ENCODE results near the gene SCLY.

SCLY gene, protein sequence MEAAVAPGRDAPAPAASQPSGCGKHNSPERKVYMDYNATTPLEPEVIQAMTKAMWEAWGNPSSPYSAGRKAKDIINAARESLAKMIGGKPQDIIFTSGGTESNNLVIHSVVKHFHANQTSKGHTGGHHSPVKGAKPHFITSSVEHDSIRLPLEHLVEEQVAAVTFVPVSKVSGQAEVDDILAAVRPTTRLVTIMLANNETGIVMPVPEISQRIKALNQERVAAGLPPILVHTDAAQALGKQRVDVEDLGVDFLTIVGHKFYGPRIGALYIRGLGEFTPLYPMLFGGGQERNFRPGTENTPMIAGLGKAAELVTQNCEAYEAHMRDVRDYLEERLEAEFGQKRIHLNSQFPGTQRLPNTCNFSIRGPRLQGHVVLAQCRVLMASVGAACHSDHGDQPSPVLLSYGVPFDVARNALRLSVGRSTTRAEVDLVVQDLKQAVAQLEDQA

DNA sequence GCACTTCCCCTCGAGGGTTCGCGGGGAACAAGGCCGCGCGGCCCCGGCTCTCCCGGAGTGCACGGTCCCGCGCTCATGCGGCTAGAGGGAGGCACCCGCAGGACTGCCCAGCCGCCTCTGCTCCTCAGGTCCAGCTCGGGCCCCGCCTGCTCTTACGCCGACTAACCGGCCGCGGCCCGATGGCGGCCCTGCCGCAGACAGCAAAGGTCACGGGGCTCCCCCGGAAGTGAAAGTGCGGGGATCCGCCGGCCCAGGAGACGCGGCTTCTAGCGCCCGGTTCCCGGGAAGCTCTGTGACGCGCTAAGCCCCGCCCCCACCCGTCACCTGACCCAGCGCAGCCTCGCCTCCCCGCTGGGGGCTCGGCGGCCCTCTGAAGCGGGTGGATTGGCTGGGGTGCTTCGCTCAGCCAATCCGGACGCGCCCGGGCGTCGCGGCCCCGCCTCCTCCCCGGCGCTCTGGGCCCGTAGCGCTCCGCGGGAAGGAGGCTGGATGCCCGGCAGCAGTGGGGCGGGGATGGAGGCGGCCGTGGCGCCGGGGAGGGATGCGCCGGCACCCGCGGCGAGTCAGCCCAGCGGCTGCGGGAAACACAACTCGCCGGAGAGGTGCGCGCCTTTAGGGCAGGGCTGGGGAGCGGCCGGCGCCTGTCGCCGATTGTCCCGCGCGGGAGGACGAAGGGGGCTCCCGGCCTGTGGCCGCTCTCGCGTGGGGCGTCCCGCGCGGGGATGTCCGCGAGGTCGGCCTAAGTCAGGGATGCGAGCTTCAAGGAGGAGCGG, at the start of gene SCLY:
TSS of gene SCLY (plus strand) at position 460 of the 773 bp plus-strand sequence. CDS start at position 514, 54 bp downstream.
- peaks cover 17% of the 10 kb centered on the region for H3K4me1 Mint-ChIP-seq
- H3K27me3 Mint-ChIP-seq: peaks cover 2% of the 10 kb centered on the region
- ATAC-seq (ENCODE audit: low read depth) (peak; percentile 95), DNase-seq (ENCODE audit: low spot score in 2 of 2) (peak; percentile 83 to 89)
- H3K27ac Mint-ChIP-seq: peak within 1 kb of the TSS; percentile 93
- H3K4me3 Mint-ChIP-seq: peak within 1 kb of the TSS; percentile 83
- peaks cover 2% of the 10 kb centered on the region for H3K9me3 Mint-ChIP-seq
- H3K36me3 Mint-ChIP-seq: peaks cover 7% of the 10 kb centered on the region

DNA sequence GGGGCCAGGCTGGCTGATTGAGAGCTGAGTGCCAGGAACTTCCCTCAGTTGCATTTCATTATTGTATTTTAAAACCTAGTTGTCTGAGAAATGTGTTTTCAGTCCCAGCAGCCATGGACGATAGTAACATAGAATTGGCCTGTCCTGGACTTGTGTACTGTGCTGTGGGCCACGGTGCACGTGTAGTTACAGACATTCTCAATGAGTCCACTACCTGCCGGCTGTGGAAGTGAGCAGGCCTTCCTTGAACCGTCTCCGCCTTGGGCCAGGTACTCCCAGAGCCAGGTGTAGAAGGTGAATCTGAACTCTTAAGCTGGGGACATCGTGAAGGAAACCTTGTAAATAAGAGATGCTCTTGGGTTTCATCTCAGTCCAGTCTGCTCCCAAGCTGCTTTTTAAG, 47.0 kb upstream of the SCLY start:
- no peak overlapping the region for H3K4me3 Mint-ChIP-seq
- ATAC-seq (ENCODE audit: low read depth): no peak
- H3K4me1 Mint-ChIP-seq: peaks cover 4% of the 10 kb centered on the region
- DNase-seq (ENCODE audit: low spot score in 2 of 2): no peak
- no peak overlapping the region for H3K27ac Mint-ChIP-seq
- H3K27me3 Mint-ChIP-seq: no peaks in the 10 kb centered on the region
- peaks cover 34% of the 10 kb centered on the region for H3K36me3 Mint-ChIP-seq
- H3K9me3 Mint-ChIP-seq: no peaks in the 10 kb centered on the region

DNA sequence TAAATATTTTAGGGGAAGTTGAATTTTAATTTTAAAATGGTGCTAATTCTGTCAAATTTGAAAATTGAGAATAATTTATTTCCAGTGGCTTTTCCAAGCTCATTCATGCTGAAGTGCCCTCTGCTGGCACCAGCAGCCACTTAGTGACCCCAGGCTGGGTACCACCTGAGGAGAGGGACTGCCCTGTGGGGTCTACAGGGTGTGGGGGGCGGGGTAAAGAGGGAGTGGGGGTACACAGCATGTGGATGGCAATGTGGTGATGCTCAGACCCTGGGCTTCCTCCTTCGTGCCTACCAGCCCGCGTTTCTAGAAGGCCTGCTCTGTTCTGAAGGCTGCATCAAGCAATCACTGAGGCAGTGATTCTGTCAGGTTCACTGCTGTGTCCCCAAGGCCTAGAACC, 45.1 kb upstream of the SCLY start:
- H3K27me3 Mint-ChIP-seq: no peaks in the 10 kb centered on the region
- peaks cover 2% of the 10 kb centered on the region for H3K4me1 Mint-ChIP-seq
- no peak overlapping the region for H3K4me3 Mint-ChIP-seq
- DNase-seq (ENCODE audit: low spot score in 2 of 2) (no peak), ATAC-seq (ENCODE audit: low read depth) (no peak)
- H3K27ac Mint-ChIP-seq: no peak overlapping the region
- H3K9me3 Mint-ChIP-seq: no peaks in the 10 kb centered on the region
- peaks cover 33% of the 10 kb centered on the region for H3K36me3 Mint-ChIP-seq

DNA sequence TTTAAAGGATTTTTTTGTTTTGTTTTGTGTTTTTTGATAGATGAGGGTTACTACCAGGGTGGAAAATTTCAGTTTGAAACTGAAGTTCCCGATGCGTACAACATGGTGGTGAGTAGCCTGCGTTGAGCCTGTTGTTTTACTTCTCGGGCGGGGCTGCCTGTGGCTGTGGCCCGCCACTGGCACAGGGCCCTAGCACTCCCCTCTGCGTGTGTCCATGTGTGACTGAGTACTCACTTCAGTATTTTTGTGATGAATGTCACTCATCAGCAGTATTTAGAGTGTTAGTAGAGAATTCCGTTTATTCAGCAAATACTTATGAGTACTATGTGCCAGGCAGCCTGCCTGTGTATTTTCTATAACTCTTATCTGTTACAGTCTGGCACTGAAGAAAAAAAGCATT, 44.3 kb upstream of the SCLY start:
- Mint-ChIP-seq H3K9me3 (no peaks in the 10 kb centered on the region), H3K27ac (no peak overlapping the region), H3K36me3 (peaks cover 32% of the 10 kb centered on the region), H3K4me3 (no peak overlapping the region), H3K4me1 (peaks cover 2% of the 10 kb centered on the region), H3K27me3 (no peaks in the 10 kb centered on the region)
- peak; percentile 45 for ATAC-seq (ENCODE audit: low read depth)
- no peak for DNase-seq (ENCODE audit: low spot score in 2 of 2)

DNA sequence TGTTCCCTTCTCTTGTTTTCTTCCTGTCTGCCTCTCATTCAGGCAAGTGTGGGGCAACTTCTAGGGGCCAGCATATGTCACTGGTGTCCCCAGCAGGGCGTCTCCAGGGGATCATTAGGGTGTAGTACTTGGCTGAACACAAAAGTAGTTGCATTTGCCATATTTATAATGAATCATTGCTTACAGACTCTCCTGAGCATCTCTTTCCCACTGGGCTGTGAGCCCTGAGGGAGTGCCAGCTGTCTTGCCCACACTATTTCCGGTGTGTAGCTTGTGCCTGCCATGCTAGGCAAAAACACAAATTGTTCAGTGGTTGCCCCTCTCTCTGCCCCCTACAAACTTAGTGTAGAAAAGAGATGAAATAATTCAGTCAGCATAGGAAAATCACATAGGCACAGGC, 40.8 kb upstream of the SCLY start:
- Mint-ChIP-seq H3K27ac (no peak overlapping the region), H3K9me3 (no peaks in the 10 kb centered on the region), H3K36me3 (peaks cover 23% of the 10 kb centered on the region), H3K4me1 (no peaks in the 10 kb centered on the region), H3K27me3 (no peaks in the 10 kb centered on the region), H3K4me3 (no peak overlapping the region)
- DNase-seq (ENCODE audit: low spot score in 2 of 2) (no peak), ATAC-seq (ENCODE audit: low read depth) (no peak)

DNA sequence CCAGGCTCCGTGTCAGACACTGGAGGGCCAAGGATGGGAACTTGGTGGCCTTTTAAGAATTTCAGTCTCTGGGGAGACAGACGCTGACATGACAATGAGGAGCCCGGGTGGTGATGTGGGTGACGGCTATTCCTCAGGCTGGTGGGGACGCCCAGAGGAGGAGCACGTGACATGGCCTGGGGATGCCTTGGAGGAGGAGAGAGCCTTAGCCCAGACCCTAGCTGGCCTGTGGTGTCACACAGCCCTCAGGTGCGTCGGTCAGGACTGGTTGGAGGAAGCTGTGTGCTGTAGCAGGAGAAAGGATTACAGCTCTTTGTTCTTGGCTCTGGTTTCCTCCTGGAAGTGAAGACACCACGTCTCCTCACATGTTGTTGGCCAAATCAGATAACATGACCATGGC, 40.0 kb upstream of the SCLY start:
- Mint-ChIP-seq H3K27me3 (no peaks in the 10 kb centered on the region), H3K36me3 (peaks cover 29% of the 10 kb centered on the region), H3K27ac (no peak overlapping the region), H3K4me1 (no peaks in the 10 kb centered on the region), H3K4me3 (no peak overlapping the region), H3K9me3 (no peaks in the 10 kb centered on the region)
- DNase-seq (ENCODE audit: low spot score in 2 of 2): no peak
- ATAC-seq (ENCODE audit: low read depth): no peak

DNA sequence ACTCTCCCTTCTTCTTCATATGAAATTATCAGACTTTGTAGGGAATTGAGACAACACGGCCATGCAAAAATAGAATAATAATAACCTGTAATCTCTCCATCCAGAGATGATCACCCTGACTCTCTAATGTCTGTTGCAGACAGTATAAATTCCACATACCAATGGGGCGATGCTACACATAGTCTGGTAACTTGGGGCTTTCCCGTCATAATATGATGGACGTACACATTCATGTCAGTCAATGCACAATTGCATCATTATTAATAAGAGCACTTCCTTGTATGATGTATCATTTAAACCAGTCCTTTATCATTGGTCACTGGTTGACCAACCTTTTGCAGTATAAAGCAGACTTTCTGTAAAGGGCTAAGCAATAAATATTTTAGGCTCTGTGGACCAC, 39.5 kb upstream of the SCLY start:
- peaks cover 32% of the 10 kb centered on the region for H3K36me3 Mint-ChIP-seq
- no peaks in the 10 kb centered on the region for H3K27me3 Mint-ChIP-seq
- no peaks in the 10 kb centered on the region for H3K4me1 Mint-ChIP-seq
- ATAC-seq (ENCODE audit: low read depth): no peak
- no peak for DNase-seq (ENCODE audit: low spot score in 2 of 2)
- no peak overlapping the region for H3K27ac Mint-ChIP-seq
- no peak overlapping the region for H3K4me3 Mint-ChIP-seq
- H3K9me3 Mint-ChIP-seq: no peaks in the 10 kb centered on the region

DNA sequence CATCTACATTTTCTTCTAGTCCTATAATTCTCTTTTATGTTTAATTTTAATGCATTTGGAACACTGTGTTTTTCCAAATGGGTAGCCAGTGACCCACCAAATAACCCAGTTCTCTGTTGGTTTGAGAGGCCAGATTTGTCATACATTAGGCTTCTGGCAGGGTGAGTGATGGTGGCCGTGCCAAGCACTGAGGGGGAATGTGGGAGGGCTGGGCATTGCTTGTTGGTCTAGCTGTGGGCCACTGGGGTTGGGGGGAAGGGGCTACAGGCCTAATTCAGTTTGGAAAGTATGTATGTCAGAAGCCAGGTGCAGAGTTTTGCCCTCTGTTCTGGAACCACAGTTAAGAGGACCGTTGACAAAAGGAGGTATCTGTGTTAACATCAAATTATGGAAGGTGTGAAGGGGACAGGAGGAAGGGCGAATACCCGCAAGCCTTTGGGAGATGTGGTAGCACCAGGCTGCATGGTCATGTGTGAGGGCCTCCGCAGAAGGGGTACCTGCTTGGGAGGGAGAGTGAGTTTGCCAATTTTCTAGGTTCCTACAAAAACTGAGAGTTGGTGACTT, 38.1 kb upstream of the SCLY start:
- H3K9me3 Mint-ChIP-seq: no peaks in the 10 kb centered on the region
- DNase-seq (ENCODE audit: low spot score in 2 of 2) (no peak), ATAC-seq (ENCODE audit: low read depth) (no peak)
- no peaks in the 10 kb centered on the region for H3K27me3 Mint-ChIP-seq
- no peak overlapping the region for H3K4me3 Mint-ChIP-seq
- no peaks in the 10 kb centered on the region for H3K4me1 Mint-ChIP-seq
- H3K36me3 Mint-ChIP-seq: peaks cover 31% of the 10 kb centered on the region
- no peak overlapping the region for H3K27ac Mint-ChIP-seq

DNA sequence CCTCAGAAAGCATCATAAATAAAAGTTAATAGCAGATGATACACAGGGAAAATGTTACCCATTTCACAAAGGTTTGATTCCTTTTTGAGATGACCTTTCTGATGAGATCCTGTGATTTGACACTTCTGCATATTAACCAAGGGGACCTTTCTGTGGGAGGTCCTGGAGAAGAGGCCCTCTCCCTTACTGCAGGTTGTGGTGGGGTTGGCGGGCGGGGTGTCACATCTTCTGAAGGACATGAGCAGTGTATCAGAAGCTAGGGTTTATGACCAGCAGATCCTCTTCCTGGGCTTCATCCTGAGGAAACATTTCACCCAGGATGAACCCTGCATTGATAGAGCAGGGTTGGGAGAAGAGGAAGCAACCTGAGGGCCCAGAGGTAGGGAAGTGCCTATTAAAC, 37.2 kb upstream of the SCLY start:
- Mint-ChIP-seq H3K36me3 (peaks cover 31% of the 10 kb centered on the region), H3K4me1 (no peaks in the 10 kb centered on the region), H3K27me3 (no peaks in the 10 kb centered on the region), H3K9me3 (no peaks in the 10 kb centered on the region), H3K4me3 (no peak overlapping the region), H3K27ac (no peak overlapping the region)
- DNase-seq (ENCODE audit: low spot score in 2 of 2) (no peak), ATAC-seq (ENCODE audit: low read depth) (no peak)

DNA sequence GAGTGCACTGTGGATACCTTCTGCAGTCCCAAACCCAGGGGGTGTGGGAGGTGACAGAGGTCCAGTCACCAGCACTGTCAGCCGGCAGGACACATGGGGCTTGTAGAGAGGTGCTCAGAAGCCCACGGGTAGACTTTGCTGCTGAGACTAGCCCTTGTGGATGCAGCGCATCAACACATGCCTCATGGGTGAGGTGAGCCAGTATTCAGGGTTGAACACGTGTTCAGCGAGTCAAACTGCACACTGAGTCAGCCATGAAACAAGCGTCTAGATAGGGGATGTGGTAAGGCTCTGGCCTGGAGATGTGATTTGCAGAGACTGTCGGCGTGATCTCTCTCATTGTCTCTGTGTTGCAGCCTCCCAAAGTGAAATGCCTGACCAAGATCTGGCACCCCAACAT, 35.8 kb upstream of the SCLY start:
- Mint-ChIP-seq H3K4me3 (no peak overlapping the region), H3K27me3 (no peaks in the 10 kb centered on the region), H3K4me1 (no peaks in the 10 kb centered on the region), H3K36me3 (peaks cover 25% of the 10 kb centered on the region), H3K9me3 (no peaks in the 10 kb centered on the region), H3K27ac (no peak overlapping the region)
- ATAC-seq (ENCODE audit: low read depth) (no peak), DNase-seq (ENCODE audit: low spot score in 2 of 2) (no peak)

DNA sequence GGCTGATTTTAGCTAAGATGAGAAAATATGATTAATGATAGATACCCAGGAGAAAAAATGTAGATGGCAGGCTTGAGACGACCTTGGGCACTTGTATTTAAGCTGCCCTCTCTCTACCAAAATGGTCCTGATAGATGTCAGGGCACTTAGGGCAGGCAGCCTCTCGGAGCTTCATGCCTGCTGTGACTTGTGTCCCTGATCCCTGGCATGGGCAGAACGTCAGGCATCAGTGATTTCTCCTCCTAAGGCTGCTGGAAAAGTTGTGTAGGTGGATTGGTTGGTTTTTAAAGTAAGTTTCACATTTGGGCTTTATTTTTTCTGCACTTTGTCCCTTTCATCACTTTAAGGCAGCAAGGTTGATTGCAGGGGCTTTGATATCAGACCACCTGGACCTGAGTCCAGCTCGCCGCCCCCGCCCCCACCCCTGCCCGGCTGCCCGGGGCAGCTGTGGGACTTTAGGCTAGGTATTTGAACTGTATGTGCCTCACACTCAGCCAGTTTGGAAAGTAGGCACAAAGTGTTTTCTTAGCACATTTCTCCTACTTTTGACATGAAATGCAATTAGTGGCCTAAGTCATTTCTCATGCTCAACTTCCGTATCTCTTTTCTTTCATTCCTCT, 35.0 kb upstream of the SCLY start:
- DNase-seq (ENCODE audit: low spot score in 2 of 2) (no peak), ATAC-seq (ENCODE audit: low read depth) (no peak)
- no peak overlapping the region for H3K4me3 Mint-ChIP-seq
- H3K27me3 Mint-ChIP-seq: no peaks in the 10 kb centered on the region
- no peak overlapping the region for H3K27ac Mint-ChIP-seq
- H3K36me3 Mint-ChIP-seq: peaks cover 29% of the 10 kb centered on the region
- no peaks in the 10 kb centered on the region for H3K9me3 Mint-ChIP-seq
- no peaks in the 10 kb centered on the region for H3K4me1 Mint-ChIP-seq

DNA sequence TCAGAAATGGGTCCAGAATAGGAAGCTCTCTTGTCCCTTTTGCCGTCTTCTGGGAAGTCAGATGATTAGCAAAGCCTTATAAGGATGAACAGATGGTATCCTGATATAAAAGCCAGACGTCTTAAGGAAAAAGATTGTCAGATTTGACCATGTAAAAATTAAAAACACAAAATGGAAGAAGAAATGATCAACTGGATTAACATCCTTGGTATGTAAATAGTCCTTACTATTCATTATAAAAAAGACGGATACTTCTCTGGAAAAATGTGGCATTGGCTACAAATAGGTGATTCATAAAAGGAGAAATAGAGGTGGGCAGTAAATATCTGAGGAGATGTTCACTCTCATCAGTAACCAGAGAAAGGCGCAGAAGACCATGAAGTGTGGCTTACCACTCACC, 33.7 kb upstream of the SCLY start:
- Mint-ChIP-seq H3K27me3 (no peaks in the 10 kb centered on the region), H3K27ac (no peak overlapping the region), H3K4me3 (no peak overlapping the region), H3K4me1 (no peaks in the 10 kb centered on the region), H3K36me3 (peaks cover 30% of the 10 kb centered on the region), H3K9me3 (no peaks in the 10 kb centered on the region)
- ATAC-seq (ENCODE audit: low read depth) (no peak), DNase-seq (ENCODE audit: low spot score in 2 of 2) (no peak)

DNA sequence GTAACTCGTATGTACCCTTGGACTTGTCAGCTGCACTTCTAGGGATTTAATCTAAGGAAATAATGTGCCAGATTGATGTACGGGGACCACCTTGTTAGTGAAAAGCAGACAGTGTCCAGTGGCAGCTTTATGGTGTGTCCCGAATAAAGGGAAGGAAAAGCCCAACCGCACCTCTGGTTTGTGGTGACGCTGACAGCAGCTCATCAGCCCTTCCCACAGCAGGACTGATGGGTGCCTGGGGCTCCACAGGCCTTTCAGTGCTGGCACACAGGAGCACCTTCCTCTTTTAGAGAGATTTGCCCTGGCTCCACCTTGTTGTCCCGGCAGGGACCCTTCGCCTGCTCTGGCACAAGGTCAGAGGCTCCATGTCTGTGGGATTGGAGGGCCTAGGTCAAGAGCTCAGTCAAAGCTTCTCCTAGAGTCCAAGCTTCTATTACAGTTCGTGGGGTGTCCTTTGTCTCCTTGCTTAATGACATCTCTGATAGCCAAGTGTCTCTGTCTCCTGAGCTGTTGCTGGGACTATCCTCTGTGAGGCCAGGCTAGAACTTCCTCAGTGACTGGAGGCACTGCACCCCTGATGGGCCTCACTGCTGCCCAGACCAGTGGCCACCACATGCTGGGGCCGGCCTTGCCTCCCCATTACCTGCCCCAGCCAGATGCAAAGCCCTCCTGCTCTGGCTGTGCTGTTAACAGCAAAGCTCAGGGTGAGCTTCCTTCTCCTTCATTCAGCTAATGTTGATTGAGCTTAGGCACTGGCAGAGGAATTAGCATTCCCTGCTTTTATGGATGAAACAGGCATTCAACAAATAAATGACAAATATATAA, 33.0 kb upstream of the SCLY start:
- ATAC-seq (ENCODE audit: low read depth) (no peak), DNase-seq (ENCODE audit: low spot score in 2 of 2) (no peak)
- no peak overlapping the region for H3K4me3 Mint-ChIP-seq
- H3K9me3 Mint-ChIP-seq: no peaks in the 10 kb centered on the region
- peaks cover 30% of the 10 kb centered on the region for H3K36me3 Mint-ChIP-seq
- H3K4me1 Mint-ChIP-seq: no peaks in the 10 kb centered on the region
- no peak overlapping the region for H3K27ac Mint-ChIP-seq
- no peaks in the 10 kb centered on the region for H3K27me3 Mint-ChIP-seq

Data from memory B cell (primary cell).